ENCODE data around the gene SHMT2. TPM values are rescaled to one million over a fixed set of nuclear protein-coding genes. Genes with fewer than 3 reads are reported as not detected.

Gene SHMT2
- total RNA-seq, 1 experiment from 2014 or later: 297 TPM

- TF ChIP-seq ERG (CRISPR knock-in tag; IDR thresholded peaks at IDR 0.05): 0 out of 2 replicates have a peak, but pooled peaks have one; percentile 36
- peak; percentile 84 for TF ChIP-seq USF1 (CRISPR knock-in tag; IDR thresholded peaks at IDR 0.05)
- no peak for TF ChIP-seq ZNF671 (CRISPR knock-in tag; IDR thresholded peaks at IDR 0.05)
- peak; percentile 67 for TF ChIP-seq ARID4B (CRISPR knock-in tag; IDR thresholded peaks at IDR 0.05; ENCODE audit: borderline replicate concordance)
These were observed at the start of gene SHMT2 (continued) for GRCh38 chr12:57229634-57230380.

- no peak for TF ChIP-seq ZBTB21 (CRISPR knock-in tag; IDR thresholded peaks at IDR 0.05; ENCODE audit: borderline replicate concordance)
- no peak for TF ChIP-seq FOXP1 (CRISPR knock-in tag; IDR thresholded peaks at IDR 0.05; ENCODE audit: borderline replicate concordance)
- no peak for TF ChIP-seq SMAD4 (CRISPR knock-in tag; IDR thresholded peaks at IDR 0.05)
- TF ChIP-seq SP1 (CRISPR knock-in tag; conservative IDR thresholded peaks at IDR 0.05): no peak
- TF ChIP-seq ZNF219 (CRISPR knock-in tag; IDR thresholded peaks at IDR 0.05; ENCODE audit: borderline replicate concordance): no peak
- Mint-ChIP-seq H3K9me3 (no peaks in the 10 kb centered on the region), H3K36me3 (peaks cover 54% of the 10 kb centered on the region)
These were observed 49.1 kb upstream of the SHMT2 start for GRCh38 chr12:57180321-57180989.

GRCh38 chr12:57181072-57181471 lies 48.4 kb upstream of the SHMT2 start:
- TF ChIP-seq NR3C1 (CRISPR knock-in tag; conservative IDR thresholded peaks at IDR 0.05; ENCODE audit: low read depth): no peak
- 0 out of 2 replicates have a peak, but pooled peaks have one; percentile 22 for TF ChIP-seq E2F4 (CRISPR knock-in tag; IDR thresholded peaks at IDR 0.05; ENCODE audit: borderline replicate concordance, low read depth)
- Mint-ChIP-seq H3K9me3 (no peaks in the 10 kb centered on the region), H3K27me3 (ENCODE audit: low read depth) (no peaks in the 10 kb centered on the region), H3K36me3 (peaks cover 56% of the 10 kb centered on the region), H3K4me3 (no peak overlapping the region), H3K27ac (peak overlapping the region; percentile 11; the same call in 1 of the 2 replicates), H3K4me1 (peaks cover 4% of the 10 kb centered on the region)
- ATAC-seq (no peak), DNase-seq (ENCODE audit: low spot score) (no peak)
- ChIA-PET CTCF (interaction anchor here (0.6 to 3.8 kb wide), 4 partner anchors 13 to 58 kb away, joined by 3 to 43 read pairs (median 3); no protein-coding TSS in a partner anchor), POLR2A (no interaction called here)

More at GRCh38 chr12:57180321-57180989, 49.1 kb upstream of the SHMT2 start:
- CTCF ChIA-PET: interaction anchor here (0.6 to 3.8 kb wide), 4 partner anchors 12 to 57 kb away, joined by 3 to 43 read pairs (median 3); no protein-coding TSS in a partner anchor
- H3K27ac Mint-ChIP-seq: no peak overlapping the region
- no peak overlapping the region for H3K4me3 Mint-ChIP-seq
- DNase-seq (ENCODE audit: low spot score) (no peak), ATAC-seq (no peak)
- peaks cover 4% of the 10 kb centered on the region for H3K4me1 Mint-ChIP-seq
- POLR2A ChIA-PET: interaction anchor here (0.8 kb wide), 1 partner anchor 53 kb away, joined by 3 read pairs; no protein-coding TSS in a partner anchor
- no peaks in the 10 kb centered on the region for H3K27me3 Mint-ChIP-seq (ENCODE audit: low read depth)
